Measurements from ENCODE around the gene RAMAC.
"Not testable (repeated sequence)": the region's sequence is repeated elsewhere in the genome, so short reads cannot be mapped to it uniquely, and the experiment has no call there.

Gene RAMAC

DNA sequence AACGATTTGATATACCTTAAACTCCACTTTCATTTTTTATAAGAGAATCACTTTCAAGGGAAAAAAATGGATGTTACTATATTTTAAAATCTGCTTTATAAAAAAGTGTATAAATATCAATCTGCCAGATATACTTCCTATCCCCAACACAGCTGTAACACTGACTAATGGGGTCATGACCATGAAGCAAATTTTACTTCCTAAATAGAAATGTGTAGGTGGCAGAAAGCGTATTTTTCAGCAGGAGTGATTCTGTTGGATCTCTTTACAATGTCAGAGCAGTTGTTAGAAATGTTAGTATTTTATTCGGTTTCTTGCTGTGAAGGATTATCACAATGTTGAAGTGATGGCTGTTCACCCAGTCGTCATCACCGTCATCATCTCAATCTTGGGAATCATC, 30.9 kb downstream of the RAMAC start:
- DNase-seq: no peak

DNA sequence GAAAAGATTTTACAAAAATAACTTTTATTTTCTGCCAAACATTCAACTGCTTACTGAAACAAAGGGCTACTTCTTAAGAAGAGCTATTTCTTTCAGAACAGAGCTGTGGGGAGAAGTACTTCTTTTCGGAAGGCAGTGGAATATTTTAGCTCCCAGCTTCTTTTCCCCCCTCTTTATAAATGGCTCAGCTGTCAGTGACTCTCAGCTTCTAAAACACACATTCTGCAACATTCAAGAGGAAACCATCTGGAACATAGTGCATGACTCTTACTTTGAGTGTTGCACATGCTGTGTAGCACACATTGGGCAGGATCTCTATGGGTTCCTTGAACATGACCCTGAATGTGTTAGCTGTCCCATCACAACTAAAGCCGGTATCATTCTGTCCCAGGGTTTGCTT, 32.4 kb downstream of the RAMAC start:
- no peak for DNase-seq

DNA sequence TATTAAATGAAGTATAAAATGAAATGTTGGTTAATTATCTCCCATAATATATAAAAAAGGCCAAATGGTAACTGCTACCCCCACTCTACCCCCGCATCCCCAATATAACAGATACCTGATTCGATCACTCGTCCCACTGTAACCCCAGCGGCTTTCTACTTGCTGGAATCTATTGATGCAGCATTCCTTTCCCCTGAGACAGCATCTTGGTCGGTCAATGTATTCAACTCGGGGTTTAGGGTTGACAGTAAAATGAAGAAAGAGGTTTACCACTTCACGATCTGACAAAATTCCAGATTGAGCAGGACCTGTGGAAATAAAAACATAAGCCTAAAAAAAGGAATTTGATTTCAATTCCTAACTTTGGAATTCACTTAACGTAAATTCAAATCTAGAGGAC, 44.0 kb downstream of the RAMAC start:
- DNase-seq: no peak

DNA sequence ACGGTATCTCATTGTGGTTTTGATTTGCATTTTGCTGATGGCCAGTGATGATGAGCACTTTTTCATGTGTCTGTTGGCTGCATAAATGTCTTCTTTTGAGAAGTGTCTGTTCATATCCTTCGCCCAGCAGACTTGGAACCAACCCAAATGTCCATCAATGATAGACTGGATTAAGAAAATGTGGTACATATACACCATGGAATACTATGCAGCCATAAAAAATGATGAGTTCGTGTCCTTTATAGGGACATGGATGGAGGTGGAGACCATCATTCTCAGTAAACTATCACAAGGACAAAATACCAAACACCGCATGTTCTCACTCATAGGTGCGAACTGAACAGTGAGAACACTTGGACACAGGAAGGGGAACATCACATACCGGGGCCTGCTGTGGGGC, 45.2 kb downstream of the RAMAC start:
- DNase-seq: not testable (repeated sequence)

DNA sequence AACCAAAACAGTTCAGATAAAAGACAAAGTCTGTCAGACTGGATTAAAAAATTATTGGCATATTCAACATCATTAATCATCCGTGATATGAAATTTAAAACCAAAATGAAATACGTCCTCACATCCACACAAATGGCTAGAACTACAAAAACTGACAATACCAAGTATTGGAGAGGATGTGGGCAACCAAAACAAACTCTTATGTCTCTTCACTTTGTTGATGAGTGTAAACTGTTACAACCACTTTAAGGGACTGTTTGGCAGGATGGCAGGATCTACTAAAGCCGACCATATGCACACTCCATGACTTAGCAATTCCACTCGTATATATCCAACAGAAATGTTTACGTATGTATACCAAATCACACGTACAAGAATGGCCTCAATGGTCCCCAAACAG, 50.2 kb downstream of the RAMAC start:
- no peak for DNase-seq

DNA sequence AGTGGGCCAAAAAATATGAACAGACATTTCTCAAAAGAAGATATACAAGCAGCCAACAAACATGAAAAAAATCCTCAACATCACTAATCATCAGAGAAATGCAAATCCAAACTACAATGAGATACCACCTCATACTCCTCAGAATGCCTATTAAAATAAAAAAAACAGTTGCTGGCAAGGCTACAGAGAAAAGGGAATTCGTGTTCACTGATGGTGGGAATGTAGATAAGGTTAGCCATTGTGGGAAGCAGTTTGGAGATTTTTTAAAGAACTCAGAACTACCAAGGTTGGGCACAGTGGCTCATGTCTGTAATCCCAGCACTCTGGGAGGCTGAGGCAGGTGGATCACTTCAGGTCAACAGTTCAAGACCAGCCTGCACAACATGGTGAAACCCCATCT, 53.2 kb downstream of the RAMAC start:
- DNase-seq: no peak

Data from CD4-positive, alpha-beta T cell treated with Interleukin-6 for 4 hours (primary cell).